Liver (tissue), 3 donors: ENCODE results near the gene NAV2.

ENCODE experiments used
- ATF3 ChIP-seq: IDR thresholded peaks from 2 replicates; pipeline ENCODE4 v1.6.1; 2016; ENCODE audit warnings: antibody characterized with exemption
- CTCF ChIP-seq: fragments of 150-350 bp; IDR thresholded peaks from 2 replicates; pipeline ENCODE4 v1.5.1; 2017; ENCODE audit warnings: improper control_type of control experiment, low read depth, low read length; ENCODE audit not compliant: missing input control
- SP1 ChIP-seq: IDR thresholded peaks from 2 replicates; pipeline ENCODE4 v1.6.1; 2018; ENCODE audit warnings: antibody characterized with exemption, mild to moderate bottlenecking
- ZBTB33 ChIP-seq: IDR thresholded peaks from 2 replicates; pipeline ENCODE4 v1.6.1; 2016; ENCODE audit warnings: antibody characterized with exemption
- TF ChIP-seq, protein P1 (sequence below): IDR thresholded peaks from 2 replicates; pipeline ENCODE4 v1.6.1; 2016; ENCODE audit warnings: antibody characterized with exemption, mild to moderate bottlenecking
- donor health status: healthy.
- donor health status: healthy.

DNA sequence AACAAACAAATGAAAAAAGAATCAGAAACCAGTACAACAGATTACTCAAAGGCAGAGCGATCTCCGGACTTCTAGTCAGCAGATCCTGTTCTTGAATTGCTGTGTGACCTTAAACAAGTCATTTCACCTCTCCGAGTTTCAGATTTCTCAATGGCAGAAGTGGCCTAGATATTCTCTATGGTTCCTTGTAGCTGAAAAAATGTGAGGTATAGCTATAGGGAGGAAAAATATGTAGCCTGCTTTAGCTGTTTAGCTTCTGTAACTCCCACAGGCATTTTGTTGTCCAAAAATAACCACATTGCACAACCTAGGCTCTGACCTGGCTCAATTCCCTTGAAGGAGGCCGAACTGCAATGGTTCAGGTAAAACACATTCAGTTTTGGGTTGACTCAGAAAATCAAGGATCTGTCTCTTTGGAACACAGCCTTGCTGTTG, 347.0 kb downstream of the NAV2 start:
- TF ChIP-seq CTCF (no peak), ZBTB33 (no peak), ATF3 (no peak), SP1 (peak; percentile 22)
- TF ChIP-seq, protein P1, sequence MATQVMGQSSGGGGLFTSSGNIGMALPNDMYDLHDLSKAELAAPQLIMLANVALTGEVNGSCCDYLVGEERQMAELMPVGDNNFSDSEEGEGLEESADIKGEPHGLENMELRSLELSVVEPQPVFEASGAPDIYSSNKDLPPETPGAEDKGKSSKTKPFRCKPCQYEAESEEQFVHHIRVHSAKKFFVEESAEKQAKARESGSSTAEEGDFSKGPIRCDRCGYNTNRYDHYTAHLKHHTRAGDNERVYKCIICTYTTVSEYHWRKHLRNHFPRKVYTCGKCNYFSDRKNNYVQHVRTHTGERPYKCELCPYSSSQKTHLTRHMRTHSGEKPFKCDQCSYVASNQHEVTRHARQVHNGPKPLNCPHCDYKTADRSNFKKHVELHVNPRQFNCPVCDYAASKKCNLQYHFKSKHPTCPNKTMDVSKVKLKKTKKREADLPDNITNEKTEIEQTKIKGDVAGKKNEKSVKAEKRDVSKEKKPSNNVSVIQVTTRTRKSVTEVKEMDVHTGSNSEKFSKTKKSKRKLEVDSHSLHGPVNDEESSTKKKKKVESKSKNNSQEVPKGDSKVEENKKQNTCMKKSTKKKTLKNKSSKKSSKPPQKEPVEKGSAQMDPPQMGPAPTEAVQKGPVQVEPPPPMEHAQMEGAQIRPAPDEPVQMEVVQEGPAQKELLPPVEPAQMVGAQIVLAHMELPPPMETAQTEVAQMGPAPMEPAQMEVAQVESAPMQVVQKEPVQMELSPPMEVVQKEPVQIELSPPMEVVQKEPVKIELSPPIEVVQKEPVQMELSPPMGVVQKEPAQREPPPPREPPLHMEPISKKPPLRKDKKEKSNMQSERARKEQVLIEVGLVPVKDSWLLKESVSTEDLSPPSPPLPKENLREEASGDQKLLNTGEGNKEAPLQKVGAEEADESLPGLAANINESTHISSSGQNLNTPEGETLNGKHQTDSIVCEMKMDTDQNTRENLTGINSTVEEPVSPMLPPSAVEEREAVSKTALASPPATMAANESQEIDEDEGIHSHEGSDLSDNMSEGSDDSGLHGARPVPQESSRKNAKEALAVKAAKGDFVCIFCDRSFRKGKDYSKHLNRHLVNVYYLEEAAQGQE, result no peak
